Stomach (tissue), 9 donors: ENCODE measurements around the gene GJA10. TPM values are rescaled to one million over a fixed set of nuclear protein-coding genes. Genes with fewer than 3 reads are reported as not detected.

Experiments
- DNase-seq, 2 donors: peaks; one replicate each; pipeline versions ENCODE4 v3.0.0 to v3.0.0-alpha.2; 2013 to 2019
- H3K27ac ChIP-seq, 5 donors: fragments of 200-600 bp in 4 of 5; sonication (generic) in 4 of 5; one replicate each; pipeline ENCODE4 v1.5.1; 2013 to 2019; ENCODE audit warnings: mild to moderate bottlenecking in 1 of 5, moderate library complexity in 1 of 5
- H3K27me3 ChIP-seq, 3 donors: fragments of 200-600 bp; sonication (generic); one replicate each; pipeline ENCODE4 v1.5.1; 2017 to 2019; ENCODE audit warnings: mixed run types in 1 of 3
- H3K36me3 ChIP-seq, 4 donors: fragments of 200-600 bp; sonication (generic); 1 replicate in 3 of 4; 2 replicates in 1 of 4; pipeline ENCODE4 v1.5.1; 2016 to 2019
- H3K4me1 ChIP-seq, 4 donors: fragments of 200-600 bp; sonication (generic); one replicate each; pipeline ENCODE4 v1.5.1; 2016 to 2019
- H3K4me3 ChIP-seq, 4 donors: fragments of 200-600 bp; sonication (generic) in 3 of 4; one replicate each; pipeline ENCODE4 v1.5.1; 2016 to 2019; ENCODE audit warnings: mild to moderate bottlenecking in 1 of 4
- H3K9me3 ChIP-seq, 4 donors: fragments of 200-600 bp; sonication (generic); one replicate each; pipeline ENCODE4 v1.5.1; 2016 to 2019
- CTCF ChIP-seq, 7 experiments: fragments of 450-650 bp in 4 of 7; fragments of 200-600 bp in 3 of 7; sonication (generic) in 3 of 7; IDR thresholded peaks; one replicate each; pipeline ENCODE4 v1.5.1; 2016 to 2019; ENCODE audit warnings: antibody characterized with exemption in 7 of 7, control low read depth in 2 of 7, mild to moderate bottlenecking in 1 of 7
- EP300 ChIP-seq: sonication (generic); formaldehyde crosslinking; IDR thresholded peaks from one replicate; pipeline ENCODE4 v1.6.1; 2017; ENCODE audit warnings: antibody characterized with exemption
- POLR2A ChIP-seq, 4 donors: fragments of 450-650 bp; IDR thresholded peaks; one replicate each; pipeline ENCODE4 v1.6.1; 2016; ENCODE audit warnings: antibody characterized with exemption in 4 of 4, control low read depth in 2 of 4, mild to moderate bottlenecking in 1 of 4, moderate library complexity in 1 of 4
- POLR2AphosphoS5 ChIP-seq, 3 donors: sonication (generic); formaldehyde crosslinking; IDR thresholded peaks; one replicate each; pipeline ENCODE4 v1.6.1; 2016; ENCODE audit warnings: antibody characterized with exemption in 3 of 3
- WGBS, 5 donors: extraction: QIAGEN DNeasy Blood & Tissue Kit in 3 of 5; methylation state at CpG; one replicate each; pipeline versions ENCODE4 v1.1.5 to v1.1.7; 2013 to 2018; 5-methylcytosine and 5-hydroxymethylcytosine counted together
- intact Hi-C: fragments of 100-400 bp; cut with DNase I; formaldehyde crosslinking; loops from one replicate; pipeline ENCODE4 v1.15.1; 2023; ENCODE audit warnings: low total_unique reads
- polyA plus RNA-seq, 3 donors: library from polyadenylated mRNA; stranded (reverse); fragments of 200-250 nt; gene quantifications; one replicate each; pipeline ENCODE4 v1.2.3, GENCODE V29; 2013
- total RNA-seq, 5 donors: library from RNA; depleted of rRNA; stranded (reverse); fragments of >200 nt; gene quantifications; one replicate each; pipeline versions ENCODE4 v1.1.0 to v1.2.3, GENCODE V29; 2014 to 2016
- donor health status: healthy with polysubstance abuse.
- donor health status: Bipolar disorder and iron deficiency.
- donor health status: healthy.

GJA10 gene
- total and polyA plus RNA-seq, 8 donors: not detected

GRCh38 chr6:89910902-89911240 is 16.6 kb downstream of the GJA10 start:
- H3K4me1 ChIP-seq: no peaks in the 10 kb centered on the region
- WGBS, 5 donors: 45 to 67% (median 58%) methylated on average over 1 of the region's 1 CpG
- H3K9me3 ChIP-seq: peaks cover 0 to 4% (median 3%) of the 10 kb centered on the region in 4 donors
- no peaks in the 10 kb centered on the region for H3K36me3 ChIP-seq
- TF ChIP-seq POLR2AphosphoS5 (IDR thresholded peaks at IDR 0.05) (no peak), CTCF (IDR thresholded peaks at IDR 0.05) (no peak), POLR2A (IDR thresholded peaks at IDR 0.05) (no peak), EP300 (no peak)
- H3K4me3 ChIP-seq: no peak overlapping the region
- DNase-seq: no peak
- H3K27ac ChIP-seq: no peak overlapping the region
- H3K27me3 ChIP-seq: no peaks in the 10 kb centered on the region
- intact Hi-C loops: no loop called here

GRCh38 chr6:89916136-89916920 is 22.1 kb downstream of the GJA10 start:
- no peak for DNase-seq
- WGBS, 5 donors: 78 to 98% (median 93%) methylated on average over 3 of the region's 3 CpGs
- intact Hi-C loops: no loop called here
- TF ChIP-seq POLR2A (IDR thresholded peaks at IDR 0.05): no peak
- no peak for TF ChIP-seq POLR2AphosphoS5 (IDR thresholded peaks at IDR 0.05)
- no peak for TF ChIP-seq CTCF (IDR thresholded peaks at IDR 0.05)
- no peak for TF ChIP-seq EP300
- Histone ChIP-seq H3K4me1 (no peaks in the 10 kb centered on the region), H3K9me3 (peaks cover 0 to 22% (median 19%) of the 10 kb centered on the region in 4 donors), H3K36me3 (no peaks in the 10 kb centered on the region), H3K4me3 (no peak overlapping the region), H3K27ac (no peak overlapping the region), H3K27me3 (no peaks in the 10 kb centered on the region)

- Histone ChIP-seq H3K4me1 (no peaks in the 10 kb centered on the region), H3K4me3 (no peak overlapping the region), H3K36me3 (no peaks in the 10 kb centered on the region), H3K27me3 (peaks cover 0 to 6% (median 0%) of the 10 kb centered on the region in 3 donors), H3K27ac (no peak overlapping the region), H3K9me3 (peaks cover 0 to 22% (median 19%) of the 10 kb centered on the region in 4 donors)
- intact Hi-C loops: no loop called here
- no peak for DNase-seq
- 89 to 97% (median 95%) methylated on average over 4 of the region's 4 CpGs for WGBS, 5 donors
- TF ChIP-seq POLR2A (IDR thresholded peaks at IDR 0.05) (no peak), CTCF (IDR thresholded peaks at IDR 0.05) (no peak), EP300 (no peak), POLR2AphosphoS5 (IDR thresholded peaks at IDR 0.05) (no peak)
Observed at GRCh38 chr6:89917216-89917615, 22.9 kb downstream of the GJA10 start.

GRCh38 chr6:89917801-89918366 is 23.6 kb downstream of the GJA10 start:
- no peak for DNase-seq
- Histone ChIP-seq H3K4me3 (no peak overlapping the region), H3K4me1 (no peaks in the 10 kb centered on the region), H3K36me3 (no peaks in the 10 kb centered on the region), H3K9me3 (peaks cover 0 to 22% (median 19%) of the 10 kb centered on the region in 4 donors), H3K27ac (no peak overlapping the region), H3K27me3 (peaks cover 0 to 9% (median 0%) of the 10 kb centered on the region in 3 donors)
- no peak for TF ChIP-seq CTCF (IDR thresholded peaks at IDR 0.05)
- TF ChIP-seq POLR2A (IDR thresholded peaks at IDR 0.05): no peak
- no peak for TF ChIP-seq EP300
- no peak for TF ChIP-seq POLR2AphosphoS5 (IDR thresholded peaks at IDR 0.05)
- intact Hi-C loops: no loop called here
- WGBS, 5 donors: 62 to 82% (median 71%) methylated on average over 1 to 3 of the region's 3 CpGs
